K562 (cell line): Measurements from ENCODE around the gene ARHGAP26. TPM values are rescaled to one million over a fixed set of nuclear protein-coding genes. Genes with fewer than 3 reads are reported as not detected.
A peak's percentile ranks its signal among the peaks of the same experiment; 100 is the strongest.

Experiments
- ATAC-seq: fragments of 200-7000 bp; cut with Tn5 transposase; 3 replicates; pipeline ENCODE4 v1.9.1; 2020; ENCODE audit warnings: moderate library complexity
- BruUV-seq: library from RNA; stranded (reverse); fragments of 400-500 nt; replicated peaks from 2 replicates; lab custom pipeline; 2021; lab: Mats Ljungman, UMichigan
- CTCF ChIA-PET: fragments of 300-600 bp; formaldehyde crosslinking; extraction: SDS; loops from one replicate; lab custom pipeline; 2021; ENCODE audit warnings: low intra/inter-chr PET ratio; lab: Yijun Ruan, JAX
- POLR2A ChIA-PET: fragments of 300-600, 350-650 bp; sonication (Branson Sonifier 250); formaldehyde crosslinking; extraction: SDS; loops from one replicate; lab custom pipeline; 2021; ENCODE audit warnings: antibody characterized with exemption, inconsistent platforms; lab: Yijun Ruan, JAX
- DNase-seq, 4 experiments: peaks; one replicate each; pipeline versions ENCODE4 v3.0.0 to v3.0.0-alpha.2; 2011 to 2018; ENCODE audit warnings: low spot score in 3 of 4, mixed read lengths in 3 of 4; ENCODE audit errors: extremely low read depth in 1 of 4
- FAIRE-seq: peaks from 2 replicates; lab custom pipeline; 2011; peaks lifted over from hg19 to GRCh38; lab: Jason Lieb, UNC
- H2AFZ ChIP-seq: 2 replicates; pipeline ENCODE4 v1.6.0; 2011; ENCODE audit warnings: low read depth, low read length, control low read depth, inconsistent platforms
- H3K27ac ChIP-seq: fragments of 200-600 bp; 3 replicates; pipeline ENCODE4 v1.8.0; 2011; ENCODE audit warnings: low read depth, mild to moderate bottlenecking, control low read depth, inconsistent platforms, low read length, moderate library complexity, mixed read lengths; ENCODE audit errors: extremely low read depth
- H3K27me3 ChIP-seq, 2 experiments: fragments of 300-600 bp in 1 of 2; 2 replicates in 1 of 2; 3 replicates in 1 of 2; pipeline versions ENCODE4 v1.6.0 to v1.8.0; 2011; ENCODE audit warnings: inconsistent platforms in 2 of 2, low read length in 2 of 2, mild to moderate bottlenecking in 1 of 2, mixed read lengths in 1 of 2, moderate library complexity in 1 of 2; ENCODE audit not compliant: control insufficient read depth in 2 of 2, insufficient read depth in 2 of 2
- H3K36me3 ChIP-seq: fragments of 300-600 bp; 3 replicates; pipeline ENCODE4 v1.8.0; 2011; ENCODE audit warnings: mild to moderate bottlenecking, low read length, inconsistent platforms; ENCODE audit not compliant: control insufficient read depth, insufficient read depth
- H3K4me1 ChIP-seq, 2 experiments: fragments of 200-600 bp in 1 of 2; replicated peaks in 1 of 2; 2 replicates in 1 of 2; 3 replicates in 1 of 2; pipeline versions ENCODE4 v1.5.1 to v1.8.0; 2011; ENCODE audit warnings: inconsistent platforms in 2 of 2, low read length in 2 of 2, mild to moderate bottlenecking in 1 of 2, mixed read lengths in 1 of 2, moderate library complexity in 1 of 2; ENCODE audit not compliant: control insufficient read depth in 2 of 2, insufficient read depth in 2 of 2
- H3K4me2 ChIP-seq: 2 replicates; pipeline ENCODE4 v1.6.1; 2011; ENCODE audit warnings: low read length, control low read depth, inconsistent platforms, mixed read lengths; ENCODE audit not compliant: insufficient read depth
- H3K4me3 ChIP-seq: fragments of 200-600 bp; sonication (generic), shearing (Covaris generic); 2 replicates; pipeline ENCODE4 v1.5.1; 2016; ENCODE audit warnings: control low read depth, inconsistent platforms
- H3K79me2 ChIP-seq: fragments of 200-600 bp; 3 replicates; pipeline ENCODE4 v1.8.0; 2011; ENCODE audit warnings: low read length, inconsistent platforms; ENCODE audit not compliant: control insufficient read depth, insufficient read depth
- H3K9ac ChIP-seq, 2 experiments: 2 replicates each; pipeline versions ENCODE4 v1.6.0 to v1.6.1; 2011; ENCODE audit warnings: low read depth in 2 of 2, low read length in 2 of 2, control low read depth in 1 of 2, inconsistent platforms in 1 of 2, mild to moderate bottlenecking in 1 of 2, mixed read lengths in 1 of 2; ENCODE audit not compliant: insufficient read depth in 1 of 2
- H3K9me1 ChIP-seq: one replicate; pipeline ENCODE4 v1.6.0; 2011; ENCODE audit warnings: inconsistent platforms, mild to moderate bottlenecking, low read length, moderate library complexity; ENCODE audit not compliant: control insufficient read depth, insufficient read depth
- H3K9me3 ChIP-seq: replicated peaks from 2 replicates; pipeline ENCODE4 v1.5.1; 2011; ENCODE audit warnings: low read depth, low read length, inconsistent platforms; ENCODE audit not compliant: control insufficient read depth, insufficient read depth
- H4K20me1 ChIP-seq: replicated peaks from 2 replicates; pipeline ENCODE4 v1.6.1; 2011; ENCODE audit warnings: low read length, inconsistent platforms, mixed read lengths; ENCODE audit not compliant: control insufficient read depth, insufficient read depth
- CCNT2 ChIP-seq: IDR thresholded peaks from 2 replicates; pipeline ENCODE4 v1.6.1; 2011; ENCODE audit warnings: borderline replicate concordance, low read depth, mild to moderate bottlenecking, moderate library complexity, mixed read lengths, low read length; ENCODE audit not compliant: insufficient read length; ENCODE audit errors: extremely low read depth
- CEBPG ChIP-seq, 3 experiments: fragments of 200-800 bp in 1 of 3; sonication (Bioruptor generic) in 1 of 3; sonication (generic) in 1 of 3; formaldehyde crosslinking in 1 of 3; IDR thresholded peaks in 2 of 3; conservative IDR thresholded peaks in 1 of 3; 2 replicates each; pipeline versions ENCODE4 v1.6.1 to v1.8.0; 2016 to 2022; ENCODE audit warnings: missing compliant biosample characterization in 2 of 3, missing genetic modification characterization in 2 of 3, mild to moderate bottlenecking in 1 of 3, missing genetic modification reagents in 1 of 3
- E2F3 ChIP-seq: fragments of 250-450 bp; sonication (Bioruptor Pico); IDR thresholded peaks from 2 replicates; pipeline ENCODE4 v1.4.0; 2020; ENCODE audit warnings: mild to moderate bottlenecking
- FOSL1 ChIP-seq: fragments of 200-800 bp; sonication (Bioruptor generic); conservative IDR thresholded peaks from 2 replicates; pipeline ENCODE4 v1.6.1; 2016; ENCODE audit warnings: missing genetic modification characterization, missing compliant biosample characterization
- GABPA ChIP-seq: fragments of 200-800 bp; sonication (Bioruptor generic); conservative IDR thresholded peaks from 2 replicates; pipeline ENCODE4 v1.6.1; 2016; ENCODE audit warnings: low read depth, missing genetic modification characterization, missing compliant biosample characterization
- HNRNPK ChIP-seq: fragments of 200-400 bp; formaldehyde crosslinking; IDR thresholded peaks from one replicate; pipeline ENCODE4 v1.6.1; 2018; ENCODE audit warnings: mild to moderate bottlenecking, low read depth, low read length; ENCODE audit not compliant: poor library complexity, severe bottlenecking
- HOXB6 ChIP-seq: fragments of 250-450 bp; sonication (Bioruptor Pico); IDR thresholded peaks from 2 replicates; pipeline ENCODE4 v1.5.1; 2022; ENCODE audit warnings: mild to moderate bottlenecking, borderline replicate concordance
- MAX ChIP-seq: sonication (generic); formaldehyde crosslinking; IDR thresholded peaks from 2 replicates; pipeline ENCODE4 v1.9.0; 2022; ENCODE audit warnings: mild to moderate bottlenecking, missing genetic modification reagents
- NBN ChIP-seq: fragments of 450-650 bp; IDR thresholded peaks from 2 replicates; pipeline ENCODE4 v1.6.1; 2016; ENCODE audit warnings: low read depth, mild to moderate bottlenecking
- NUFIP1 ChIP-seq: fragments of 450-650 bp; IDR thresholded peaks from 2 replicates; pipeline ENCODE4 v1.6.1; 2018; ENCODE audit not compliant: partially characterized antibody
- POLR3A ChIP-seq: IDR thresholded peaks from 2 replicates; pipeline ENCODE4 v1.6.1; 2011; ENCODE audit warnings: borderline replicate concordance, mild to moderate bottlenecking, moderate library complexity; ENCODE audit not compliant: insufficient read length, insufficient read depth; ENCODE audit errors: extremely low read depth
- STAG1 ChIP-seq: sonication (generic); formaldehyde crosslinking; IDR thresholded peaks from 2 replicates; pipeline ENCODE4 v1.5.0; 2020; ENCODE audit warnings: missing genetic modification reagents, borderline replicate concordance
- THAP12 ChIP-seq: fragments of 250-450 bp; sonication (Bioruptor Pico); IDR thresholded peaks from 2 replicates; pipeline ENCODE4 v1.9.0; 2021; ENCODE audit warnings: mild to moderate bottlenecking, inconsistent platforms
- ZNF551 ChIP-seq: fragments of 250-450 bp; sonication (Bioruptor Pico); IDR thresholded peaks from 2 replicates; pipeline ENCODE4 v1.5.0; 2021; ENCODE audit warnings: mild to moderate bottlenecking, moderate library complexity
- WGBS: fragments of 100-300 bp; shearing (Covaris generic); methylation state at CpG from one replicate; pipeline ENCODE4 v1.1.6; 2016; ENCODE audit warnings: low coverage, mixed read lengths; ENCODE audit not compliant: insufficient coverage; ENCODE audit errors: missing lambda C conversion rate; 5-methylcytosine and 5-hydroxymethylcytosine counted together
- in situ Hi-C: fragments of 300-500 bp; cut with MboI; formaldehyde crosslinking; loops from 4 replicates; pipeline ENCODE4 v1.15.0; 2018; ENCODE audit warnings: inconsistent platforms, mixed read lengths
- intact Hi-C: fragments of 100-400 bp; cut with micrococcal nuclease; formaldehyde crosslinking; loops from 2 replicates; pipeline ENCODE4 v1.14.2; 2022
- polyA plus RNA-seq, 8 experiments: library from polyadenylated mRNA; depleted of rRNA in 4 of 8; stranded (reverse) in 5 of 8; unstranded in 3 of 8; fragments of >200 nt; fragmentation: Nextera tagmentation in 2 of 8; fragmentation: Illumina TruSeq in 1 of 8; extraction: Ambion mirVana in 2 of 8; extraction: Trizol in 1 of 8; gene quantifications; 2 replicates each; pipeline versions ENCODE4 v1.2.1 to v1.2.3, GENCODE V29; 2011 to 2014; ENCODE audit warnings: inconsistent platforms in 1 of 8, missing spikeins in 1 of 8
- total RNA-seq, 7 experiments: library from RNA; depleted of rRNA in 6 of 7; stranded (reverse); fragments of >200 nt in 6 of 7; fragmentation: Illumina TruSeq in 2 of 7; extraction: Trizol in 2 of 7; gene quantifications; 2 replicates each; pipeline versions ENCODE4 v1.2.1 to v1.2.3, GENCODE V29; 2011 to 2021; ENCODE audit warnings: low replicate concordance in 1 of 7
- TF ChIP-seq, protein P1 (sequence below): fragments of 250-450 bp; sonication (Bioruptor Pico); IDR thresholded peaks from 2 replicates; pipeline ENCODE4 v1.4.0; 2020; ENCODE audit warnings: mild to moderate bottlenecking, moderate library complexity, borderline replicate concordance

Gene ARHGAP26
- total and polyA plus RNA-seq, 9 of the 15 experiments (the other 6 are each of a cell fraction or from before 2014, with no cell fraction given), result 0.13 to 1.1 (median 0.55) TPM

- in situ Hi-C loops (no loop called here), intact Hi-C loops (no loop called here)
- H3K9ac ChIP-seq, result no peak overlapping the region
- DNase-seq (no peak), ATAC-seq (no peak), FAIRE-seq (no peak)
- no peaks in the 10 kb centered on the region for H3K9me1 ChIP-seq
- peaks cover 0 to 5% of the 10 kb centered on the region in 2 experiments; a peak in 1 of 5 replicates for H3K27me3 ChIP-seq
- no peaks in the 10 kb centered on the region for H3K36me3 ChIP-seq
- H3K9me3 ChIP-seq, result no peaks in the 10 kb centered on the region
- CTCF ChIA-PET, result no interaction called here
- no peaks in the 10 kb centered on the region for H3K79me2 ChIP-seq
- BruUV-seq, result no TSS peak
- no peaks in the 10 kb centered on the region for H4K20me1 ChIP-seq
- 4% methylated on average over 7 of the region's 7 CpGs for WGBS
- H3K4me2 ChIP-seq, result no peak overlapping the region
- H3K4me1 ChIP-seq, result no peaks in the 10 kb centered on the region
- POLR2A ChIA-PET, result interaction anchor here (1.0 kb wide), 1 partner anchor 13 kb away, joined by 4 read pairs; no protein-coding TSS in a partner anchor
- H3K4me3 ChIP-seq, result no peak overlapping the region
- no peak overlapping the region for H2AFZ ChIP-seq
- no peak overlapping the region for H3K27ac ChIP-seq
- no peak for TF ChIP-seq CEBPG (CRISPR knock-in tag; IDR thresholded peaks at IDR 0.05)
- TF ChIP-seq CEBPG (tag; conservative IDR thresholded peaks at IDR 0.05 in 1 of 2, IDR thresholded peaks at IDR 0.05 in 1 of 2), result 0 out of 4 replicates have a peak, but pooled peaks of 1 of the 2 experiments have one; percentile 25
- TF ChIP-seq THAP12 (CRISPR knock-in tag), result no peak
- no peak for TF ChIP-seq HNRNPK
- TF ChIP-seq, protein P1, sequence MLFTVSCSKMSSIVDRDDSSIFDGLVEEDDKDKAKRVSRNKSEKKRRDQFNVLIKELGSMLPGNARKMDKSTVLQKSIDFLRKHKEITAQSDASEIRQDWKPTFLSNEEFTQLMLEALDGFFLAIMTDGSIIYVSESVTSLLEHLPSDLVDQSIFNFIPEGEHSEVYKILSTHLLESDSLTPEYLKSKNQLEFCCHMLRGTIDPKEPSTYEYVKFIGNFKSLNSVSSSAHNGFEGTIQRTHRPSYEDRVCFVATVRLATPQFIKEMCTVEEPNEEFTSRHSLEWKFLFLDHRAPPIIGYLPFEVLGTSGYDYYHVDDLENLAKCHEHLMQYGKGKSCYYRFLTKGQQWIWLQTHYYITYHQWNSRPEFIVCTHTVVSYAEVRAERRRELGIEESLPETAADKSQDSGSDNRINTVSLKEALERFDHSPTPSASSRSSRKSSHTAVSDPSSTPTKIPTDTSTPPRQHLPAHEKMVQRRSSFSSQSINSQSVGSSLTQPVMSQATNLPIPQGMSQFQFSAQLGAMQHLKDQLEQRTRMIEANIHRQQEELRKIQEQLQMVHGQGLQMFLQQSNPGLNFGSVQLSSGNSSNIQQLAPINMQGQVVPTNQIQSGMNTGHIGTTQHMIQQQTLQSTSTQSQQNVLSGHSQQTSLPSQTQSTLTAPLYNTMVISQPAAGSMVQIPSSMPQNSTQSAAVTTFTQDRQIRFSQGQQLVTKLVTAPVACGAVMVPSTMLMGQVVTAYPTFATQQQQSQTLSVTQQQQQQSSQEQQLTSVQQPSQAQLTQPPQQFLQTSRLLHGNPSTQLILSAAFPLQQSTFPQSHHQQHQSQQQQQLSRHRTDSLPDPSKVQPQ (CRISPR knock-in tag), result no peak
- no peak for TF ChIP-seq E2F3 (CRISPR knock-in tag)
- TF ChIP-seq NUFIP1, result no peak
- TF ChIP-seq ZNF551, result no peak
- TF ChIP-seq HOXB6 (CRISPR knock-in tag), result no peak
- TF ChIP-seq MAX (CRISPR knock-in tag), result no peak
- peak; percentile 41 for TF ChIP-seq FOSL1
- TF ChIP-seq NBN, result no peak
- no peak for TF ChIP-seq CCNT2
- TF ChIP-seq POLR3A, result no peak
- no peak for TF ChIP-seq STAG1 (CRISPR knock-in tag)
- peak; percentile 69 for TF ChIP-seq GABPA (tag)
These were observed 26.4 kb upstream of the ARHGAP26 start for GRCh38 chr5:142743592-142744441.
